Left ventricle myocardium inferior (tissue), 1 donor: ENCODE measurements around the gene NCOA1. TPM values are rescaled to one million over a fixed set of nuclear protein-coding genes. Genes with fewer than 3 reads are reported as not detected.

Source experiments
- DNase-seq: peaks from one replicate; pipeline ENCODE4 v3.0.0-alpha.2; 2020
- H3K27ac ChIP-seq: fragments of 200-600 bp; replicated peaks from 2 replicates; pipeline ENCODE4 v1.8.0; 2021
- H3K27me3 ChIP-seq: fragments of 200-600 bp; 2 replicates; pipeline ENCODE4 v1.8.0; 2021; ENCODE audit warnings: low read depth
- H3K36me3 ChIP-seq: fragments of 200-600 bp; 2 replicates; pipeline ENCODE4 v1.8.0; 2021
- H3K4me1 ChIP-seq: fragments of 200-600 bp; 2 replicates; pipeline ENCODE4 v1.8.0; 2021
- H3K4me3 ChIP-seq: fragments of 200-600 bp; 2 replicates; pipeline ENCODE4 v1.8.0; 2021; ENCODE audit warnings: mild to moderate bottlenecking, moderate library complexity
- H3K9me3 ChIP-seq: fragments of 200-600 bp; replicated peaks from 2 replicates; pipeline ENCODE4 v1.8.0; 2021
- CTCF ChIP-seq: fragments of 200-600 bp; IDR thresholded peaks from 2 replicates; pipeline ENCODE4 v1.8.0; 2021; ENCODE audit warnings: antibody characterized with exemption, mild to moderate bottlenecking, borderline replicate concordance
- intact Hi-C: fragments of 100-400 bp; cut with micrococcal nuclease; formaldehyde crosslinking; loops from one replicate; pipeline ENCODE4 v1.11.0; 2022
- total RNA-seq: library from RNA; stranded (reverse); fragmentation: NEBNext Ultra II Directional; extraction: Animal tissue kit (Norgen Biotek cat#: 25700); gene quantifications from one replicate; pipeline ENCODE4 v1.2.1, GENCODE V29; 2021
- donor health status: DM: no; HTN: yes; CAD: no; lungs with severe emphysema.

NCOA1 gene
- total RNA-seq, 1 donor from 2014 or later = 26.9 TPM

- Histone ChIP-seq H3K36me3 (peaks cover 54% of the 10 kb centered on the region), H3K4me3 (no peak overlapping the region), H3K27me3 (no peaks in the 10 kb centered on the region), H3K4me1 (no peaks in the 10 kb centered on the region), H3K27ac (no peak overlapping the region), H3K9me3 (no peaks in the 10 kb centered on the region)
- TF ChIP-seq CTCF = no peak
- DNase-seq = no peak
- intact Hi-C loops = no loop called here
Measured at GRCh38 chr2:24730481-24730880, 239.4 kb downstream of the NCOA1 start.

DNA sequence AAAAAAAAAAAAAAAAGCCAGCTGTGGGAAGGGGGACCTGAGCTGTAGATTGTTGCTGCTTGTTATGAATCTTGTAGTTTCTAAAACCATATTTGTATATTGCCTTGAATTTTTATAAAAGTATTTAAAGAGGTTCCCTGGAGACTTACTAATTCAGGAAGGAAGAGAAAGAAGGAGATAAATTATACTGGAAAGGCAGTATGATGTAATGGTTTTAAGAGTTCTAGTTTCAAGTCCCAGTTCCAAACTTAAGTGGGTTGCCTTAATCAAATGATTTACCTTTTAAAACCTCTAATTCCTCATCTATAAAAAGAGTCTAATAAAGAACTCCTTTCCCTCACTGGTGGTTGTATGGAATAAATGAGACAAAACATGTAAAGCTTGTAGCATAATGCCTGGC lies 240.0 kb downstream of the NCOA1 start:
- DNase-seq = no peak
- Histone ChIP-seq H3K4me1 (no peaks in the 10 kb centered on the region), H3K27ac (no peak overlapping the region), H3K27me3 (no peaks in the 10 kb centered on the region), H3K36me3 (peaks cover 54% of the 10 kb centered on the region), H3K4me3 (no peak overlapping the region), H3K9me3 (no peaks in the 10 kb centered on the region)
- no peak for TF ChIP-seq CTCF
- intact Hi-C loops = no loop called here

DNA sequence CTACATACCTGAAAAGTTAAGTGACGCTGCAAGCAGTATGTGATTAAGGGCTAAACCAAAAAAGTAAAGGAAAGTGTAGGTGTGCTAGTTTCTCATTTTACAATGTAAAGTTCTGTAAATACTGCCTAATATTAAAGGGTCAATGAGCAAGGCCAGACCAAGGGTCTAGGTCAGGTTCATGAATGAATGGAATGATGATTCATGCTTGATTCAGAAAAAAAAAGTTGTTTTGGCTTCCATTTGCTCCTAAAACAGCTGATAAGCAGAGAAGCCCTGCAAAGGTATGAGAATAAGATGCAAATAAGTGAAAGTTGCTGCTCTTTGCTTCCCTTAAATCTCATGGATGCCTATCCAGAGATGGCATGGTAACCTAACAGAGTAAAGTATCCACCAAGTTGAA lies 240.9 kb downstream of the NCOA1 start:
- TF ChIP-seq CTCF = no peak
- no peak overlapping the region for H3K4me3 ChIP-seq
- H3K36me3 ChIP-seq = peaks cover 47% of the 10 kb centered on the region
- H3K4me1 ChIP-seq = no peaks in the 10 kb centered on the region
- no peaks in the 10 kb centered on the region for H3K27me3 ChIP-seq
- intact Hi-C loops = no loop called here
- DNase-seq = no peak
- H3K9me3 ChIP-seq = no peaks in the 10 kb centered on the region
- H3K27ac ChIP-seq = no peak overlapping the region

- DNase-seq = no peak
- Histone ChIP-seq H3K4me1 (peaks cover 12% of the 10 kb centered on the region), H3K27ac (no peak overlapping the region), H3K27me3 (no peaks in the 10 kb centered on the region), H3K9me3 (no peaks in the 10 kb centered on the region), H3K4me3 (no peak overlapping the region), H3K36me3 (peaks cover 27% of the 10 kb centered on the region)
- intact Hi-C loops = no loop called here
- no peak for TF ChIP-seq CTCF
Measured at GRCh38 chr2:24734741-24735140, 243.7 kb downstream of the NCOA1 start.

GRCh38 chr2:24739354-24740025 lies 248.4 kb downstream of the NCOA1 start:
- intact Hi-C loops = no loop called here
- peaks cover 35% of the 10 kb centered on the region for H3K36me3 ChIP-seq

More at GRCh38 chr2:24739354-24740025, 248.4 kb downstream of the NCOA1 start:
- TF ChIP-seq CTCF = no peak
- Histone ChIP-seq H3K4me1 (peaks cover 26% of the 10 kb centered on the region), H3K4me3 (no peak overlapping the region), H3K27me3 (no peaks in the 10 kb centered on the region), H3K27ac (no peak overlapping the region), H3K9me3 (no peaks in the 10 kb centered on the region)
- no peak for DNase-seq
